Activated naive CD8-positive, alpha-beta T cell treated with anti-CD3 and anti-CD28 coated beads, Interleukin-2, amount 10 ng/mL, durations not matched to agents 7 days and 5 days (primary cell): ENCODE data around the gene SEMG2. TPM values are rescaled to one million over a fixed set of nuclear protein-coding genes. Genes with fewer than 3 reads are reported as not detected.

ENCODE experiments used
- ATAC-seq: fragments of 150-1000 bp; cut with Tn5 transposase; one replicate; pipeline ENCODE4 v1.10.0; 2021; ENCODE audit warnings: low read depth, moderate library complexity
- POLR2A ChIA-PET: fragments of 350-600 bp; sonication (Branson Sonifier 250); formaldehyde crosslinking; loops from one replicate; lab custom pipeline; 2021; ENCODE audit warnings: antibody characterized with exemption; lab: Charles Lee
- DNase-seq: peaks from one replicate; pipeline ENCODE4 v3.0.0; 2021
- H3K27ac Mint-ChIP-seq: one replicate; pipeline ENCODE4 v1.8.0; 2022; ENCODE audit warnings: mild to moderate bottlenecking, mixed read lengths
- H3K27me3 Mint-ChIP-seq: one replicate; pipeline ENCODE4 v1.8.0; 2022; ENCODE audit warnings: mild to moderate bottlenecking, moderate library complexity, mixed read lengths
- H3K36me3 Mint-ChIP-seq: one replicate; pipeline ENCODE4 v1.8.0; 2021; ENCODE audit warnings: mild to moderate bottlenecking, mixed read lengths
- H3K4me1 Mint-ChIP-seq: one replicate; pipeline ENCODE4 v1.8.0; 2021; ENCODE audit warnings: mixed read lengths
- H3K4me3 Mint-ChIP-seq: one replicate; pipeline ENCODE4 v1.8.0; 2022; ENCODE audit warnings: mild to moderate bottlenecking, moderate library complexity, mixed read lengths
- H3K9me3 Mint-ChIP-seq: one replicate; pipeline ENCODE4 v1.8.0; 2021; ENCODE audit warnings: mixed read lengths
- total RNA-seq, 2 experiments: library from RNA; stranded (reverse); gene quantifications; one replicate each; pipeline ENCODE4 v1.2.3, GENCODE V29; 2021

SEMG2 gene
- total RNA-seq, 2 experiments from 2014 or later: not detected

DNA sequence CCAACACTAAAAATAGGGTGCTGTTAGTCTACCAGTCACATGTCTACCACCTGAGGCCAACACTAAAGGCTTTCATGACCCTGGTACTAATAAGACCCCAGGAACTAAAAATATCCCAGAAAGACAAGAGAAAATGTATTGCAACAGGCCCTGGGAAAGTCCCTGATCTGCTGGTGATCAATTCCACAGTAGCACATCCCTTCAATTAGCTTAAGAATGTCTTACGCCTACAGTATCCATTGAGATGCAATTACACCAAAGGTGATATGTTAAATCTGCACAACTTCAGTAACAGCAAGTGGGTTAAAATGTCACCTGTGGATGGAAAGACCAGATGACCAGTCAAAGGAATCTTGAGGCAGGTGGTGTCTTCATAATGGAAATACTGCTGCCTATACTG lies 11.2 kb upstream of the SEMG2 start:
- no peaks in the 10 kb centered on the region for H3K36me3 Mint-ChIP-seq
- peaks cover 24% of the 10 kb centered on the region for H3K27me3 Mint-ChIP-seq
- DNase-seq: no peak
- ATAC-seq: no peak
- no peak overlapping the region for H3K27ac Mint-ChIP-seq
- POLR2A ChIA-PET: no interaction called here
- no peaks in the 10 kb centered on the region for H3K4me1 Mint-ChIP-seq
- no peak overlapping the region for H3K4me3 Mint-ChIP-seq
- H3K9me3 Mint-ChIP-seq: no peaks in the 10 kb centered on the region

DNA sequence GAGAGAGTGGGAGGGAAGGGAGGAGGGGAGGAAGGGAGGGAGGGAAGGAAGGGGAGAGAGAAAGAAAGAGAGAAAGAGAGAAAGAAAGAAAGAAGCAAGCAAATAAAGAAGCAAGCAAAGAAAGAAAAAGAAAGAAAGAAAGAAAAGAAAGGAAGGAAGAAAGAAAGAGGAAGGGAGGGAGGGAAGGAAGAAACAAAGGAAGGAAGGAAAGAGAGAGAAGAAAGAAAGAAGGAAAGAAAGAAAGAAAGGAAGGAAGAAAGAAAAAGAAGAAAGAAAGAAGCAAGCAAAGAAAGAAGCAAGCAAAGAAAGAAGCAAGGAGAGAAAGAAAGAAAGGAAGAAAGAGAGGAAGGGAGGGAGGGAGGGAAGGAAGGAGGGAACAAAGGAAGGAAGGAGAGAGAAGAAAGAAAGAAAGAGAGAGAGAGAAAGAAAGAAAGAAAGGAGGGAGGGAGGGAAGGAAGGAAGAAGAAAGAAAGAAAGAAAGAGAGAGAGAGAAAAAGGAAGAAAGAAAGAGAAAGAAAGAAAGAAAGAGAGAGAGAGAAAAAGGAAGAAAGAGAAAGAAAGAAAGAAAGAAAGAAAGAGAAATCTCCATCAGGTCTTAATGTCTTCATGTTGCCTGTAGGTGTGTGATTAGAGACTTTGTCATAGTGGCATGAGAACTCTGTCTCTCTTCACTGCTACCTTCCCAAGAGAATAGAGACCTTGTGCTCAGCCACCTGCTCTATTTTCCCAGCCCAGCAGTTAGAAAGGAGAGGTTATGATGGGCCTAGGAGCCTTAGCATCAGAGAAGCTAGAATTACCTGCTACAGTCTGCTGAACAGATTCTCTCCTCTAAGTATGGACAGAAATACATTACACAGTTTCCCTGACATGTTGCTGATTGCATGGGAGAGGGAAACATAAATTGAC lies 9.4 kb upstream of the SEMG2 start:
- no peak for DNase-seq
- POLR2A ChIA-PET: no interaction called here
- Mint-ChIP-seq H3K4me1 (no peaks in the 10 kb centered on the region), H3K9me3 (no peaks in the 10 kb centered on the region), H3K27ac (no peak overlapping the region), H3K4me3 (no peak overlapping the region), H3K36me3 (no peaks in the 10 kb centered on the region), H3K27me3 (peaks cover 16% of the 10 kb centered on the region)
- ATAC-seq: no peak

DNA sequence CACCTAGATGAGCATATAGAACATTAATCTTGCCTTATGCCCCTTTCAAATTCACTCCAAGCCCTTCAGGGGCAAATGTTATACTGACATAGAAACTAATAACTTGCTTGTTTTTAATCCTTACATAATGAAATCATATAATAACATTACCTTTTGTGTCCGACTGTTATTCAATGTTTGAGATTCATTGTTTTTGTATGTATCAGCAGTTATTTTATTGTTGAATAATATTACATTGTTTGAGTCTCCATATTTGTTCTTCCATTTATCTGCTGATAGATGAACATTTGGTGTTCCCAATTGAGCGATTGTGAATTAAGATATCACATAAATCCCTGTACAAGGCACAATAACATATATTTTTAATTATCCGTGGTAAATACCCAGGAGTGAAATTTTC lies 8.3 kb upstream of the SEMG2 start:
- H3K4me1 Mint-ChIP-seq: no peaks in the 10 kb centered on the region
- no peak overlapping the region for H3K4me3 Mint-ChIP-seq
- POLR2A ChIA-PET: no interaction called here
- DNase-seq: no peak
- H3K36me3 Mint-ChIP-seq: no peaks in the 10 kb centered on the region
- no peak overlapping the region for H3K27ac Mint-ChIP-seq
- ATAC-seq: no peak
- H3K9me3 Mint-ChIP-seq: no peaks in the 10 kb centered on the region
- H3K27me3 Mint-ChIP-seq: peaks cover 16% of the 10 kb centered on the region

DNA sequence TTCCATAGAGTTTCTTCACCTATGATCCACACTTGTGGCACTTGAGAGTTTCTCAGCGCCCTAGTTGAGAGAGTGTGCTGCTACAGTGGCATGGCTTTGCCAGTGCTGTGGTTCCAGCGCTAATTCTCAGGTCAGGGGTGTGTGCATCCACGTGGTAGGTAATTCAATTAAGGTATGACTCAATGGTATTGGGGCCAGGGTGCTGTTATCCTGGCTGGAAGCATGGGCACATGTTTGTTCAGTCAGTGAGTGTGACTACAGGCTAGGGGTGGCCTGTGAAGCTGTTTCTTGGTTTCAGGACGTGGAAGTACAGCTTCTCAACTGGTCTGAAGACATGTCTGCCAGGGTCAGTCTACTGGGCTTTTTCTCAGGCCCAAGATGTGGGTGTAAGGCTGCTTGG lies 3.0 kb upstream of the SEMG2 start:
- Mint-ChIP-seq H3K27ac (no peak overlapping the region), H3K27me3 (peaks cover 27% of the 10 kb centered on the region), H3K4me1 (no peaks in the 10 kb centered on the region), H3K4me3 (no peak overlapping the region), H3K9me3 (no peaks in the 10 kb centered on the region), H3K36me3 (no peaks in the 10 kb centered on the region)
- POLR2A ChIA-PET: no interaction called here
- DNase-seq: no peak
- ATAC-seq: no peak

DNA sequence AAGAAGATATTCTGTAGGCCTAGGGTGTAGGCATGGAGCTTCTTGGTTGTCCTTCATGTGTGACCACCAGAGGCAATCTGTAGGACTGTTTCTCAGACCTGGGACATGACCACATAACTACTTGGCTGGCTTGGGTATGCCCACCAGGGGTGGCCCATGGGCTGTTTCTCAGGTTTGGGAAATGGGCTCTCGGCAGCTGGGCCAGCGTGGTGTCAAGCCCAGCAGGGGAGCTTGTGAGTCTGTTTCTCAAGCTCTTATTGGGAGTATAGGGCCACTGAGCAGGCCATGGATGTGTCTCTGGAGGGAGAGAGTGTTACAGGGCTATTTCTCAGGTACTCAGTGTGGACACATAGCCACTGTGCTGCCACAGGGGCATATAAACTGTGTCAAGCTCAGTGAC lies 2.5 kb upstream of the SEMG2 start:
- no peaks in the 10 kb centered on the region for H3K4me1 Mint-ChIP-seq
- no peak overlapping the region for H3K27ac Mint-ChIP-seq
- H3K27me3 Mint-ChIP-seq: peaks cover 29% of the 10 kb centered on the region
- no peak overlapping the region for H3K4me3 Mint-ChIP-seq
- no peaks in the 10 kb centered on the region for H3K36me3 Mint-ChIP-seq
- DNase-seq (no peak), ATAC-seq (no peak)
- POLR2A ChIA-PET: no interaction called here
- no peaks in the 10 kb centered on the region for H3K9me3 Mint-ChIP-seq

DNA sequence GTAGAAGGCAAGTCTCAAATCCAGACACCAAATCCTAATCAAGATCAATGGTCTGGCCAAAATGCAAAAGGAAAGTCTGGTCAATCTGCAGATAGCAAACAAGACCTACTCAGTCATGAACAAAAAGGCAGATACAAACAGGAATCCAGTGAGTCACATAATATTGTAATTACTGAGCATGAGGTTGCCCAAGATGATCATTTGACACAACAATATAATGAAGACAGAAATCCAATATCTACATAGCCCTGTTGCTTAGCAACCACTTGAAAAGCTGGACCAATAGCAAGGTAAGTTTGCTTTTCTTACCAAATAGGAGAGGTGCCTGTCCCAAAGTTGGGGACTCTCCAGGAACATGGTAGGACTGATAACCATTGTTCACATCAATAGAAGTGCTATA lies 2.0 kb downstream of the SEMG2 start:
- POLR2A ChIA-PET: no interaction called here
- no peak overlapping the region for H3K4me3 Mint-ChIP-seq
- H3K27ac Mint-ChIP-seq: no peak overlapping the region
- DNase-seq (no peak), ATAC-seq (no peak)
- no peaks in the 10 kb centered on the region for H3K36me3 Mint-ChIP-seq
- peaks cover 51% of the 10 kb centered on the region for H3K27me3 Mint-ChIP-seq
- H3K9me3 Mint-ChIP-seq: no peaks in the 10 kb centered on the region
- H3K4me1 Mint-ChIP-seq: no peaks in the 10 kb centered on the region

DNA sequence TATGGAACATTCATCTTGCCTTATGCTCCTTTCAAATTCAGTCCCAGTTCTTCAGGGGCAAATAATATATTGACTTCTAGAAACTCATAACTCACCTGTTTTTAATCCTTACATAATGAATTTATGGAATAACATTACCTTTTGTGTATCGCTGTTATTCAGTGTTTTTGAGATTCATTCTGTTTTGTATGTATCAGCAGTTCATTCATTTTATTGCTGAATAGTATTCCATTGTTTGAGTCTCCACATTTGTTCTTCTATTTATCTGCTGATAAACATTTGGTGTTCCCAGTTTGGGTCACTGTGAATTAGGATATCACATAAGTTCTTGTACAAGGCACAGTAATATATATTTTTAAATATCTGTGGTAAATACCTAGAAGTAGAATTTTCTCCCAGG lies 5.1 kb downstream of the SEMG2 start:
- no peak for ATAC-seq

DNA sequence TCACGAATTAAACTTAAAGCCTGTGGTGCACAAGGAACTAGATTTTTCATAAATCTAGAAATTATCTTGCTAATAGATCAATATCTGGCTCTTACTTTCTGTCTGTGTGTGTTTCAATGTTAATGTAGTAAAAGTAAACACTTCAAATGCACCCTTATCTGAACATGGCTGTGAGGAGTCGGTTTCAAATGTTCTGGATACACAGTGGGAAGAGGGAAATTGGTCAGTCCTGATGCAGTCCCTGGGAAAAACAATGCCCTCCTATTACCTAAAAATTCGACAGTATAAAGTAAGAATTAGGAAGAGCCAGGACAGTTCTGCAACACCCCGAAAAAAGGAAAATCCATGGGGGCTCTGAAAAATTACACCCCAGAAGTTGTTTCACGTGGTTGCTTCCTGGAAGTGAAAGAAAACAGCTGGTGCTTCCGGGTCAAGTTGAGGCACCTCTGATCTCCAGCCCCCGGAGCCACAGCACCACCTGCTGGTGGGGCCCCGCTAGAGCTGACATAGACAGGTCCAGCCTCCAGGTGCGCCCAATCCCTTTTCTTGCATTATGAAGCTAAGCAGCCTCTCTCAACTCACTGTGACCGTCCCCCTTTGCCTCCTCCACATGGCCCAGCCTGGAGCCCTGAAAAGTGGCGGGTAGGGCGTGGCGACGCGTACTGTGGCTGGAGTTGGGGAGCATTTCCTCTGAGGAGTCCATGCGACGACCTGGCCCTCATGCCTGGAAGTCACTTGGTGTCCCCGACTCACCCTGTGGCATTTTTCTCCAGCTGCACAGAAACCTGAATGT lies 8.3 kb downstream of the SEMG2 start:
- H3K27ac Mint-ChIP-seq: no peak overlapping the region
- DNase-seq (peak; percentile 66), ATAC-seq (no peak)
- H3K27me3 Mint-ChIP-seq: peaks cover 39% of the 10 kb centered on the region
- H3K4me1 Mint-ChIP-seq: no peaks in the 10 kb centered on the region
- POLR2A ChIA-PET: no interaction called here
- no peaks in the 10 kb centered on the region for H3K36me3 Mint-ChIP-seq
- no peaks in the 10 kb centered on the region for H3K9me3 Mint-ChIP-seq
- no peak overlapping the region for H3K4me3 Mint-ChIP-seq

More for the DNA sequence above, 5.1 kb downstream of the SEMG2 start:
- no peaks in the 10 kb centered on the region for H3K9me3 Mint-ChIP-seq
- H3K27me3 Mint-ChIP-seq: peaks cover 42% of the 10 kb centered on the region
- H3K4me3 Mint-ChIP-seq: no peak overlapping the region
- POLR2A ChIA-PET: no interaction called here
- H3K4me1 Mint-ChIP-seq: no peaks in the 10 kb centered on the region
- DNase-seq: no peak
- no peak overlapping the region for H3K27ac Mint-ChIP-seq
- no peaks in the 10 kb centered on the region for H3K36me3 Mint-ChIP-seq

DNA sequence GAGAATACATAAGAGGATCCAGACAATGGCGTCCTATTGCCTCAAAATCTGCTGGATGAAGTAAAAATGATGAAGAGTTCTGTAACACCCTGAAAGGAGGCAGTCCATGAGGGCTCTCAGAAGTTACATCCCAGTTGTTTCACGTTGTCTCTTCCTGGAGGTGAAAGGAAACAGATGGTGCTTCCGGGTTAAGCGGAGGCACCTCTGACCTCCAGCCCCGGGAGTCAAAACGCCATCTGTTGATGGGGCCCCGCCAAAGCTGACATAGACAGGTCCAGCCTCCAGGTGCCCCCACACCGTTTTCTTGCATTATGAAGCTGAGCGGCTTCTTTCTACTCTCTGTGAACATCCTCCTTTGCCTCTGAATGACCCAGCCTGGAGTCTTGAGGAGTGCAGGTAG lies 9.5 kb downstream of the SEMG2 start:
- no peaks in the 10 kb centered on the region for H3K4me1 Mint-ChIP-seq
- ATAC-seq: no peak
- no peaks in the 10 kb centered on the region for H3K9me3 Mint-ChIP-seq
- no peak overlapping the region for H3K4me3 Mint-ChIP-seq
- no peaks in the 10 kb centered on the region for H3K36me3 Mint-ChIP-seq
- peaks cover 40% of the 10 kb centered on the region for H3K27me3 Mint-ChIP-seq
- no peak overlapping the region for H3K27ac Mint-ChIP-seq
- POLR2A ChIA-PET: no interaction called here
- no peak for DNase-seq

DNA sequence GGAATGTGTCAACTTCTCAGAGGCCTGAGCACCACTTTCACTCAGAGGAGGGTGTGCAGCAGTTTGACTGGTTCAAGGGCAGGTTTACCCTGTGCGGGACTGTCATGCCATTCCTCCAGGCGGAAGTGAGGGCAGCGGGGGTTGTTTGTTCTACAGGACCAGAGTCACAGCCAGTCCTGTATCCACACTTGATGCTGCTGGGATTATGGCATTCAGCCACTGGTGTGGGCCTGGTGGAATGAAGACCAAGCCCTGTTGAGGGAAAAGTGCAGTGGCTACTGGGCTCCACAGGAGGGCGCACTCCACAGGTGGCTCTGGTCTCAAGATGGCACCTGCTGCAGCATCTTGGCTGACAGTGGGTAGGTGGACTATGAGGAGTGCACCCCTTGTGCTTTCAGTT lies 14.8 kb downstream of the SEMG2 start:
- DNase-seq: no peak
- H3K4me3 Mint-ChIP-seq: no peak overlapping the region
- no peaks in the 10 kb centered on the region for H3K36me3 Mint-ChIP-seq
- peaks cover 33% of the 10 kb centered on the region for H3K27me3 Mint-ChIP-seq
- no peaks in the 10 kb centered on the region for H3K4me1 Mint-ChIP-seq
- POLR2A ChIA-PET: no interaction called here
- no peak overlapping the region for H3K27ac Mint-ChIP-seq
- ATAC-seq: no peak
- no peaks in the 10 kb centered on the region for H3K9me3 Mint-ChIP-seq

DNA sequence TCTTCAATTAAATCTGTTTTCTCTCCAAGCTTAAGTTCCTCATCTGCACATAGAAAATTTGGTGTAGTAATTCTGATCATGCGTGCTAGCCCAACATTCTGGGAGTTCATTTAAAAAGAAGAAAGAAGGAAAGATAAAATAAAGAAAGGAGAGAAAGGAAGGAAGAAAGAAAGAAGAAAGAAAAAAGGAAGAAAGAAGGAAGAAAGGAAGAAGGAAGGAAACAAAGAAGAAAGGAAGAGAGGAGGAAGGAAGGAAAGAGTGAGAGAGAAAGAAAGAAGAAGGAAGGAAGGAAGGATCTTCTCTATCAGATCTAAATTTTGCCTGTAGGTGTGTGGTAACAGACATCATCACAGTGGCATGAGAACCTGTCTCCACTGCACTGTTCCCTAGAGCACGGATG lies 17.0 kb downstream of the SEMG2 start:
- POLR2A ChIA-PET: no interaction called here
- ATAC-seq: no peak
- no peaks in the 10 kb centered on the region for H3K4me1 Mint-ChIP-seq
- no peak overlapping the region for H3K27ac Mint-ChIP-seq
- DNase-seq: no peak
- H3K27me3 Mint-ChIP-seq: peaks cover 46% of the 10 kb centered on the region
- H3K36me3 Mint-ChIP-seq: no peaks in the 10 kb centered on the region
- H3K4me3 Mint-ChIP-seq: no peak overlapping the region
- no peaks in the 10 kb centered on the region for H3K9me3 Mint-ChIP-seq

DNA sequence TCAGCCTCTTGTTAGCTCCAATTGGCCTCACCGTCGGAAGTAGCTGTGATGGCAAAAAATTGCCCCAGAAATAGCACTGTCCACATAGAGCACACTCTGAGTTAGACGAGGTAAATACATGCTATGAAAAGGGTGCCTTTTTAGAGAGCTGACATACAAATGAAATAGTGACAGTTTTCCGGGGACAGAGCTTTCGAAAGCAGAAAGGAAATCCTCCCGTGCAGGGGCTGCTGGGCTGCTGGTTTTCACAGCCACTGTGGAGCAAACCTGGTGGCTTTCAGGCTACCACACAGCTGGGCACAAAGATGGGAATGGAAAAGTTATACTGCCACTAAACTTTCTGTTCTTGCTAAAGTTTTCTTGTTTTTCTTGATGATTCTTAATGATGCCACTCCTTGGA lies 24.9 kb downstream of the SEMG2 start:
- POLR2A ChIA-PET: no interaction called here

DNA sequence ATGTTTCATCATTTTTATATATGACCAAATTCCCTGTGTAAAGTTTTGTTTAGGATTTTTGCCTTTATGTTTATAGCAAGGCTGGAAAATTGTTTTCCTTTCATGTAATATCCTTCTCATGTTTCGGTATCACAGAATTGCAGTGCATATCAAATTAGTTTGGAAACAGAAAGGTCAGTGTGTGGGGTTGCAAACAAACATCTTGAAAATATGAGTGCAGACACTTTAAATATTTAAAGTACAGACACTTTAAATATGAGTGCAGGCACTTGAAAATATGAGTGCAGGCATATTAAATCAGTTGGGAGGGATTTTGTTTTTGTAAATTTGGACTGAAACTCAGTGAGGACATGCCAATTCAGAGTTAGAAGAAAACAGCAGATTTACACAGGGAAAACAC lies 26.7 kb downstream of the SEMG2 start:
- no peak for ATAC-seq
- Mint-ChIP-seq H3K9me3 (no peaks in the 10 kb centered on the region), H3K27me3 (peaks cover 74% of the 10 kb centered on the region), H3K27ac (no peak overlapping the region), H3K4me3 (no peak overlapping the region), H3K4me1 (no peaks in the 10 kb centered on the region), H3K36me3 (no peaks in the 10 kb centered on the region)
- no peak for DNase-seq
- POLR2A ChIA-PET: no interaction called here

More for the DNA sequence above, 24.9 kb downstream of the SEMG2 start:
- no peak overlapping the region for H3K4me3 Mint-ChIP-seq
- H3K9me3 Mint-ChIP-seq: no peaks in the 10 kb centered on the region
- H3K27me3 Mint-ChIP-seq: peaks cover 82% of the 10 kb centered on the region
- ATAC-seq: no peak
- H3K36me3 Mint-ChIP-seq: no peaks in the 10 kb centered on the region
- no peaks in the 10 kb centered on the region for H3K4me1 Mint-ChIP-seq
- DNase-seq: no peak
- no peak overlapping the region for H3K27ac Mint-ChIP-seq

DNA sequence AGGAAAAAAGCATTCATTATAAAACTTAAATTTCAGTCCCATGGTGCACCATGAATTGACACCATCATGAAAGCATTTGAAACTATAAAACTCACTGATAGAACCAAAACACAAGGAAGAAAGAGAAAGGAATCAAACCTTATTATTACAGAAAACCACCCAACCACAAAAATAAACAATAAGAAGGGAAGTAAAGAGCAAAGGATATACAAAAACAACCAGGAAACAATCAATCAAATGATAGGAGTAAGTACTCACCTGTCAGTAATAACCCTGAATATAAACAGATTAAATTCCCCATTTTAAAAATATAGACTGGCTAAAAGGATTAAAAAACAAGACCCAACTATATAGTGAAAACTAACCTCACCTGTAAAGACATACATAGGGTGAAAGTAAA lies 27.4 kb downstream of the SEMG2 start:
- no peak overlapping the region for H3K27ac Mint-ChIP-seq
- H3K36me3 Mint-ChIP-seq: no peaks in the 10 kb centered on the region
- no peaks in the 10 kb centered on the region for H3K9me3 Mint-ChIP-seq
- DNase-seq: no peak
- no peak for ATAC-seq
- no peaks in the 10 kb centered on the region for H3K4me1 Mint-ChIP-seq
- POLR2A ChIA-PET: no interaction called here
- no peak overlapping the region for H3K4me3 Mint-ChIP-seq
- H3K27me3 Mint-ChIP-seq: peaks cover 69% of the 10 kb centered on the region
